ENCODE data around the gene BAZ1A.

- no peak for TF ChIP-seq POLR2AphosphoS5 (IDR thresholded peaks at IDR 0.05; ENCODE audit: low read depth, low read length)
- TF ChIP-seq TAF1 (IDR thresholded peaks at IDR 0.05; ENCODE audit: borderline replicate concordance, insufficient read depth, low read length) = no peak
- TF ChIP-seq, protein P1, sequence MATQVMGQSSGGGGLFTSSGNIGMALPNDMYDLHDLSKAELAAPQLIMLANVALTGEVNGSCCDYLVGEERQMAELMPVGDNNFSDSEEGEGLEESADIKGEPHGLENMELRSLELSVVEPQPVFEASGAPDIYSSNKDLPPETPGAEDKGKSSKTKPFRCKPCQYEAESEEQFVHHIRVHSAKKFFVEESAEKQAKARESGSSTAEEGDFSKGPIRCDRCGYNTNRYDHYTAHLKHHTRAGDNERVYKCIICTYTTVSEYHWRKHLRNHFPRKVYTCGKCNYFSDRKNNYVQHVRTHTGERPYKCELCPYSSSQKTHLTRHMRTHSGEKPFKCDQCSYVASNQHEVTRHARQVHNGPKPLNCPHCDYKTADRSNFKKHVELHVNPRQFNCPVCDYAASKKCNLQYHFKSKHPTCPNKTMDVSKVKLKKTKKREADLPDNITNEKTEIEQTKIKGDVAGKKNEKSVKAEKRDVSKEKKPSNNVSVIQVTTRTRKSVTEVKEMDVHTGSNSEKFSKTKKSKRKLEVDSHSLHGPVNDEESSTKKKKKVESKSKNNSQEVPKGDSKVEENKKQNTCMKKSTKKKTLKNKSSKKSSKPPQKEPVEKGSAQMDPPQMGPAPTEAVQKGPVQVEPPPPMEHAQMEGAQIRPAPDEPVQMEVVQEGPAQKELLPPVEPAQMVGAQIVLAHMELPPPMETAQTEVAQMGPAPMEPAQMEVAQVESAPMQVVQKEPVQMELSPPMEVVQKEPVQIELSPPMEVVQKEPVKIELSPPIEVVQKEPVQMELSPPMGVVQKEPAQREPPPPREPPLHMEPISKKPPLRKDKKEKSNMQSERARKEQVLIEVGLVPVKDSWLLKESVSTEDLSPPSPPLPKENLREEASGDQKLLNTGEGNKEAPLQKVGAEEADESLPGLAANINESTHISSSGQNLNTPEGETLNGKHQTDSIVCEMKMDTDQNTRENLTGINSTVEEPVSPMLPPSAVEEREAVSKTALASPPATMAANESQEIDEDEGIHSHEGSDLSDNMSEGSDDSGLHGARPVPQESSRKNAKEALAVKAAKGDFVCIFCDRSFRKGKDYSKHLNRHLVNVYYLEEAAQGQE (IDR thresholded peaks at IDR 0.05; ENCODE audit: insufficient read depth in 1 of 2, low read depth in 2 of 2, low read length in 2 of 2) = no peak
- no peak for TF ChIP-seq SIN3A (IDR thresholded peaks at IDR 0.05; ENCODE audit: borderline replicate concordance, insufficient read depth, low read length)
- TF ChIP-seq FOXP2 (optimal IDR thresholded peaks at IDR 0.05; ENCODE audit: borderline replicate concordance, extremely low read depth, extremely low read length, insufficient read depth) = no peak
Measured at GRCh38 chr14:34851395-34851794, 23.8 kb downstream of the BAZ1A start.
